GM12864 (cell line): ENCODE measurements around the gene IARS2.

Experiments used
- DNase-seq: peaks from one replicate; pipeline ENCODE4 v3.0.0-alpha.2; 2011; ENCODE audit warnings: low read depth
- H3K4me3 ChIP-seq: 2 replicates; pipeline ENCODE4 v1.5.1; 2011; ENCODE audit warnings: mild to moderate bottlenecking, low read depth, low read length, control low read depth
- CTCF ChIP-seq: IDR thresholded peaks from 2 replicates; pipeline ENCODE4 v1.5.1; 2011; ENCODE audit warnings: low read depth, mild to moderate bottlenecking, moderate library complexity, low read length, control low read depth, inconsistent platforms; ENCODE audit errors: missing control alignments

The IARS2 gene

GRCh38 chr1:220135755-220136154 is 41.8 kb downstream of the IARS2 start:
- no peak for TF ChIP-seq CTCF
- no peak for DNase-seq
- H3K4me3 ChIP-seq: no peak overlapping the region

GRCh38 chr1:220137019-220137786 is 43.3 kb downstream of the IARS2 start:
- no peak overlapping the region for H3K4me3 ChIP-seq
- no peak for TF ChIP-seq CTCF
- no peak for DNase-seq

GRCh38 chr1:220139966-220140365 is 46.0 kb downstream of the IARS2 start:
- no peak overlapping the region for H3K4me3 ChIP-seq
- TF ChIP-seq CTCF: no peak
- DNase-seq: no peak

- no peak for TF ChIP-seq CTCF
- DNase-seq: no peak
- H3K4me3 ChIP-seq: no peak overlapping the region
These were observed 50.1 kb downstream of the IARS2 start for GRCh38 chr1:220144051-220144450.

GRCh38 chr1:220149742-220150141 is 55.8 kb downstream of the IARS2 start:
- no peak for TF ChIP-seq CTCF
- H3K4me3 ChIP-seq: no peak overlapping the region

GRCh38 chr1:220151454-220151853 is 57.5 kb downstream of the IARS2 start:
- no peak for TF ChIP-seq CTCF
- DNase-seq: no peak
- H3K4me3 ChIP-seq: no peak overlapping the region

More at GRCh38 chr1:220149742-220150141, 55.8 kb downstream of the IARS2 start:
- DNase-seq: no peak

- TF ChIP-seq CTCF: no peak
- no peak overlapping the region for H3K4me3 ChIP-seq
- no peak for DNase-seq
These were observed 59.2 kb downstream of the IARS2 start for GRCh38 chr1:220153147-220153546.
